GM19240 (cell line): ENCODE measurements around the gene AADACL4.
"Not testable (repeated sequence)": the region's sequence is repeated elsewhere in the genome, so short reads cannot be mapped to it uniquely, and the experiment has no call there.

Experiments used
- DNase-seq: peaks from one replicate; pipeline ENCODE4 v3.0.0; 2011; ENCODE audit warnings: low spot score; ENCODE audit not compliant: insufficient read length

AADACL4 gene

GRCh38 chr1:12709696-12710095, 65.8 kb downstream of the AADACL4 start:
- no peak for DNase-seq

GRCh38 chr1:12711536-12711935, 67.7 kb downstream of the AADACL4 start:
- no peak for DNase-seq

GRCh38 chr1:12712076-12712475, 68.2 kb downstream of the AADACL4 start:
- no peak for DNase-seq

GRCh38 chr1:12712929-12713328, 69.0 kb downstream of the AADACL4 start:
- no peak for DNase-seq

- not testable (repeated sequence) for DNase-seq
These were observed 69.8 kb downstream of the AADACL4 start for GRCh38 chr1:12713651-12714050.

GRCh38 chr1:12714710-12715475, 71.0 kb downstream of the AADACL4 start:
- DNase-seq: no peak

DNA sequence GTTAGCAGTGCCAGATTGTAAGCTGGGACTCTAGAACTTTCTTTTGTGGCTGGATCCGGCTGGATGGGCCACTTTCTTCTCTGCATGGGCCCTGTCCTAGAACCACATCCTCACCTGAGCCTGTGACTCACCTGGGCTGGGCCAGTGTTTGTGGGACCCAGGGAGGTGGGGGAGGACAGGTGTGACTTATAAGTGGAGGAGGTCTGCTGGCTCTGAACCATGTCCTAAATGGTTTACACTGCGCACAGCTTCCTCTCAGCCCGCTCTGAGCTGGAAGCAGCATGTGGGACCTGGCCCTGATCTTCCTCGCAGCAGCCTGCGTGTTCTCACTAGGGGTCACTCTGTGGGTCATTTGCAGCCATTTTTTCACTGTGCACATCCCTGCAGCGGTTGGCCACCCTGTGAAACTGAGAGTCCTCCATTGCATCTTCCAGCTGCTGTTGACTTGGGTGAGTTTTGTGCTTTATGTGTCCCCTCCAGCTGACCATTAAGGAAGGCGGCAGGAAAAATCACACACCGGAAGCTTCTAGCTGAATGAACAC, 72.1 kb downstream of the AADACL4 start, which contains the start of gene AADACL3:
Gene AADACL3 (plus strand): TSS at position 215 of the 542 bp plus-strand sequence. CDS start 67 bp downstream, at position 282.
- DNase-seq: no peak
